ENCODE results near the gene SLC22A2. TPM values are rescaled to one million over a fixed set of nuclear protein-coding genes. Genes with fewer than 3 reads are reported as not detected.

SLC22A2 gene
- total and polyA plus RNA-seq, 8 donors, result 0.04 to 0.23 (median 0.07) TPM; not detected in 2

GRCh38 chr6:160263196-160263939, 4.7 kb upstream of the SLC22A2 start:
- no peaks in the 10 kb centered on the region for H3K4me1 ChIP-seq
- H3K27me3 ChIP-seq, result peaks cover 0 to 11% of the 10 kb centered on the region in 2 donors
- H3K36me3 ChIP-seq, result no peaks in the 10 kb centered on the region
- no peak for DNase-seq
- no peak for TF ChIP-seq CTCF (IDR thresholded peaks at IDR 0.05)
- intact Hi-C loops (cut with DNase I), result no loop called here
- no peak overlapping the region for H3K4me3 ChIP-seq
- ATAC-seq, result no peak
- H3K9me3 ChIP-seq, result no peaks in the 10 kb centered on the region
- H3K27ac ChIP-seq, result no peak overlapping the region

GRCh38 chr6:160261991-160262680, 3.5 kb upstream of the SLC22A2 start:
- H3K36me3 ChIP-seq, result no peaks in the 10 kb centered on the region
- intact Hi-C loops (cut with DNase I), result no loop called here
- no peak for ATAC-seq
- H3K4me1 ChIP-seq, result no peaks in the 10 kb centered on the region
- DNase-seq, result no peak
- H3K27me3 ChIP-seq, result peaks cover 0 to 11% of the 10 kb centered on the region in 2 donors
- no peaks in the 10 kb centered on the region for H3K9me3 ChIP-seq
- TF ChIP-seq CTCF (IDR thresholded peaks at IDR 0.05), result no peak
- no peak overlapping the region for H3K4me3 ChIP-seq
- no peak overlapping the region for H3K27ac ChIP-seq

GRCh38 chr6:160260803-160261450, 2.3 kb upstream of the SLC22A2 start:
- Histone ChIP-seq H3K27ac (no peak overlapping the region), H3K4me1 (no peaks in the 10 kb centered on the region), H3K9me3 (no peaks in the 10 kb centered on the region), H3K36me3 (no peaks in the 10 kb centered on the region), H3K27me3 (peaks cover 0 to 11% of the 10 kb centered on the region in 2 donors), H3K4me3 (no peak overlapping the region)
- ATAC-seq (no peak), DNase-seq (no peak)
- no peak for TF ChIP-seq CTCF (IDR thresholded peaks at IDR 0.05)
- intact Hi-C loops (cut with DNase I), result no loop called here

GRCh38 chr6:160260367-160260766, 1.7 kb upstream of the SLC22A2 start:
- no peak for DNase-seq
- Histone ChIP-seq H3K4me1 (no peaks in the 10 kb centered on the region), H3K4me3 (no peak overlapping the region), H3K27ac (no peak overlapping the region), H3K27me3 (peaks cover 0 to 11% of the 10 kb centered on the region in 2 donors), H3K36me3 (no peaks in the 10 kb centered on the region), H3K9me3 (no peaks in the 10 kb centered on the region)
- ATAC-seq, result no peak
- no peak for TF ChIP-seq CTCF (IDR thresholded peaks at IDR 0.05)
- intact Hi-C loops (cut with DNase I), result no loop called here

- DNase-seq, result no peak
- H3K4me3 ChIP-seq, result no peak overlapping the region
- TF ChIP-seq CTCF (IDR thresholded peaks at IDR 0.05), result no peak
- no peaks in the 10 kb centered on the region for H3K9me3 ChIP-seq
- intact Hi-C loops (cut with DNase I), result no loop called here
- no peaks in the 10 kb centered on the region for H3K4me1 ChIP-seq
- H3K27me3 ChIP-seq, result peaks cover 0 to 11% of the 10 kb centered on the region in 2 donors
- no peaks in the 10 kb centered on the region for H3K36me3 ChIP-seq
- no peak overlapping the region for H3K27ac ChIP-seq
- no peak for ATAC-seq
These were observed 977 bp upstream of the SLC22A2 start for GRCh38 chr6:160259598-160259997.

Measured in left lung (tissue), 10 donors.